ENCODE results near the gene ATP6V0E2.

The ATP6V0E2 gene

DNA sequence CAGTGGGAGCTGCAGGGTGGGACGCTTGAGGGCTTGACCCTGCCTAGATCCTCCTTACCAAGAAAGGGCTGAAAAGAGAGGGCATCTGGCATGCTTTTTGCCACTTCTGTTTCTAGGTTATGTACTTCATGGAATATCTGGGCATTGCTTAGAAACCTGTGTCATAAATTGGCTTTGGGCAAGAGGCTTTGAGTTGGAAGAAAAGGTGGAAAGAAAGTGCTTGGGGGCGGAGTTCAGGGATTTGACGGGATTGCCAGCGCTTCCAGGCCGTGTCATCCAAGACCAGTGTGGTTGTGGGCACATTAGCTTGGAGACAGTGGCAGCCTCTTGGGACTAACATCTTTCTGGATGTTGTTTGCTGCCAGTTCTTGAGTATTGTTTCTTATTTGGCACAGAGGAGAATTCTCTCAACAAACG, 34.8 kb upstream of the ATP6V0E2 start:
- DNase-seq (ENCODE audit: low spot score): no peak

- DNase-seq (ENCODE audit: low spot score): no peak
Observed at GRCh38 chr7:149839933-149840332, 33.8 kb upstream of the ATP6V0E2 start.

DNA sequence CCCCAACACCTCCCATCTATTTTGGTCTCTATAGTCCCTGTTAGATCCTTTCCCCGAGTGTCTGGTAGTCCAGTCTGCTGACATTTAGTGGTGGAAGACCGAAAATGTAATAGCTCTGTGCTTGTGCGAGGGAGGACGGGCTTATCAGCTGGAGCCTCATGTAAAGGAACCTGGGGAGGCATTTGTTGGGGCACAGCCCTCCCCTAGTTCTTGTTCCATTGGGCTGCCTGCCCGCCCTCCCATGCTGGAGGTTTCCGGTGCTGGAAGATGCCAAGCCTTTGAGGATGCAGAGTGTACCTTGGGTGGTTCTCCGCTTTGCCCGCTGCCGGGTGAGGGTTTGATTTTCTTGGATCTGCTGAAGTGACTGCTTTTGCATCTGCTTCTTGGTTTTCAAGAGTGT, 30.2 kb upstream of the ATP6V0E2 start:
- DNase-seq (ENCODE audit: low spot score): no peak

DNA sequence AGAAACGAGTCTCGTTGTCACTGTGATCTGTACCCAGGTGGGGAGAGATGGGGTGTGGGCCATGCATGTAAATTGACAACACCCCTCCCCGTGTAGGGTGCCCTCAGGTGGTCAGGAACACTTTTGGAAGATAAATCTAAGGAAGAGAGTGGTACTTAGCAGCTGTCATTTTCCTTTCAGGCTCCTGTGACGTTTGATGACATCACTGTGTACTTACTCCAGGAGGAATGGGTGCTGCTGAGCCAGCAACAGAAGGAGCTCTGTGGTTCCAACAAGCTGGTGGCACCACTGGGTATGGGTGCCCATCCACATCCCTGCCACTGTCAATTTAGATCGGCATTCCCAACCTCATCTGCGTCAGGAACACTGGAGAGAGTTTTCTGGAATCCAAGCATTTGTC, 29.3 kb upstream of the ATP6V0E2 start:
- DNase-seq (ENCODE audit: low spot score): no peak

GRCh38 chr7:149845257-149845980, 28.4 kb upstream of the ATP6V0E2 start:
- DNase-seq (ENCODE audit: low spot score): no peak

GRCh38 chr7:149846021-149846420, 27.7 kb upstream of the ATP6V0E2 start:
- no peak for DNase-seq (ENCODE audit: low spot score)

- no peak for DNase-seq (ENCODE audit: low spot score)
Observed at GRCh38 chr7:149846436-149847046, 27.2 kb upstream of the ATP6V0E2 start.

GRCh38 chr7:149849174-149849573, 24.6 kb upstream of the ATP6V0E2 start:
- no peak for DNase-seq (ENCODE audit: low spot score)

- DNase-seq (ENCODE audit: low spot score): no peak
Observed at GRCh38 chr7:149850007-149850594, 23.7 kb upstream of the ATP6V0E2 start.

DNA sequence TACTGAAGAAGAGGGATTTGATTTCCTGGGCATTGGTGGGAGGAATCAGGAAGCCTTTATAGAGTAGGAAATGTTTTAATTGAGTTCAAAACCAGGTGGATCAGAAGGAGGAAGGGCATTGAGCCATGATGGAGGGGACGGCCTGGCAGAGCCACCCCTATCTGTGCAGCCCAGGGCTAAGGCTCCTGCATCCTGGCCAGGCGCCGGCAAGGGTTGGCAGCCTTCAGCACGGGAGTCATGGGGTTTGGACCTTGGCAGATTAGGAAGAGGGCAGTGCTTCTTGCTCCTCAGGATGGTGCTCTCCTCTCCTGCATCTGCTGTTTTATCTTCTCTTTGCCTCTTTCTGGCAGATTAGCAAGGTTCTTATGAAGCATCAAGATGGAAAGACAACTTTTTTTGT, 23.1 kb upstream of the ATP6V0E2 start:
- no peak for DNase-seq (ENCODE audit: low spot score)

DNA sequence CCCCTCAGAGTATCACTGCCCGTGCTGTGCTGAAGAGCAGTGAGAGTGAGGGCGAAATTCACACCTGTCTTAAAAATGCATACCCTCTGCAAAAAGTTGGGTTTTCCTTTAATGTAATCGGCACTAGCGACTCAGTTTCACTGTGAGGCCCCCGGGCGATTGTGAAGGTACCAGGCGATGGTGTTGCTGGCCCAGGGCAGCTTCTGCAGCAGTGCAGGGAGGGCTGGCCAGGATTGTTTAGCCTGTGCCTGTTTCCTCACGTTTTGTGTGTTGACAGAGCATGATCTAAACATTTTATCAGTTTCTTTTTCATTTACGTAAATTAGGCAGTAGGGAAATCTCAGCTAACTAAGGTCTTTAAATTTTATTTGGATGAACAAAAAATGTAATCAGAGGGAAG, 22.3 kb upstream of the ATP6V0E2 start:
- DNase-seq (ENCODE audit: low spot score): no peak

- DNase-seq (ENCODE audit: low spot score): no peak
Observed at GRCh38 chr7:149853157-149853556, 20.6 kb upstream of the ATP6V0E2 start.

DNA sequence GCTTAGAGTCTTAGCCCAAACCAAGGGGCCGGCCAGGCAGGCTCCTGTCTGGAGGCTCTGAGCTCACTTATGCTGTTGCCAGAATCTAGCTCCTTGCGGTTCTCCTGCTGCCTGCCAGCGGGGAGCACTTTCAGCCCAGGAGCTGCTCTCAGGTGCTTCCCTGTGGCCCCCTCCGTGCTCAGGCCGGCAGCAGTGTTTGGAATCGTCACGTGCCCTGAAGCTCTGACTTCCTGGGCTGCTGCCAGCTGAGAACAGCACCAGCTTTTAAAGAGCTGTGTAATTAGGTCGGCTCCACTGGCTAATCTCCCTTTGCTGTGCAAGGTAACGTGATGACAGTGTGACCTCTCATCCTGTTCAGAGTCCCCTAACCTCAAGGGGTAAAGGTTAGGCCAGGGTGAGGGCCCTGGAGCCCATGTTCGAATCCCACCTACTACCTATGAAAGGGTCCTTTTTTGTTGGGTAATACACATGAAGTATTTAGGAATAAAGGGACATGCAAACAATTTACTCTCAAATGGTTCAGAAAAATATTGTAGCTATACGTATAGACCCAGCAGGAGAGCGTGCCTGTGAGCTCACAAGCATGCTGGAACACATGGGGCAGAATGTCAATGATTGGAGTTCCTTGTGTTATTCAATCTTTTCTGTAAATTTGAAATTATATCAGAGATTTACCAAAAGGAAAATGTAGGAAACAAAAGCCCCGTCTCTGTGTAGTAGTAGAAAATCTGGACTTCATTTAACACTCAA, 19.0 kb upstream of the ATP6V0E2 start:
- no peak for DNase-seq (ENCODE audit: low spot score)

DNA sequence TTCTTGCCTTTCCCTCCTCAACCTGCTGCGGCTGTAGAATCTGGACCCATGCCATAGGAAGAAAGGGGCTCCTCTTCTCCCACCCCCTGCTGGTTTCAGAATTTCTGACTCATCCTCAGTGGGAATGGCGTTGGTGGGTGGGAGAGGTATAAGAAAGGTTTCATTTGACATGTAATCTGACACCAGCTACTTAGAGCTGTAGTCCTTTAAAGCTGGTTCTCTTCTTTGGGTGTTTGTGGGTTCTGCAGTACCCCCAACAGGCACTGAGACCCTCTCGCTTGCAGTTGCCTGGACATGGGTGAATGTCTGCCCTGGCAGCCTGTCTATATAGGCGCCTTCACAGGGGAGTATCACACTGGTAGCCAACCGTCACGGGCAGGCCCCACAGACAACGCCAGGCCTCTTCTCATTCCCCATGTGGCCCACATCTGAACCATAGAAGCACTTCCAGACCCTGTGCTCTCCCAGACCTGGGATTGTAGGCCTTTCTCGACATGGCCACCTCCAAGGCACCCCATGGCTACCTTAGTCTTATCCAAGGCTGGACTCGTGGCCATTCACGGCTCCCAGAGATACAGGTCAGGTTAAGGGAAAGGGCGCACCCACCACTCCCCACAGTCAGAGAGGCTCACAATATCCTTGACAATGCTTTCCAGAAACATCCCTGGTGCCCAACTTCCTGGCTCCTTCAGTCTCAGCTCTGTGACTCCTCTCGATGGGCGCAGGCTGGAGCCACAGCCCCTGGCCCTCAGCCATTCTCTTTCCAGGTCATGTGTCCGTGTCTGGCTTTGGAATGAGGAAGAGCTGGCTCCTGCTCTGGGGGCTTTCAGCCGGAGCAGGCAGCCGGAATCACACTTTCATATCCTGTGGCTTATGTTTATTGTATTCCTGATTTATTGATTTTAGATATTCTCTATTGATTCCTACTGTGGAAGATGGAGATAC, 18.1 kb upstream of the ATP6V0E2 start:
- DNase-seq (ENCODE audit: low spot score): no peak

DNA sequence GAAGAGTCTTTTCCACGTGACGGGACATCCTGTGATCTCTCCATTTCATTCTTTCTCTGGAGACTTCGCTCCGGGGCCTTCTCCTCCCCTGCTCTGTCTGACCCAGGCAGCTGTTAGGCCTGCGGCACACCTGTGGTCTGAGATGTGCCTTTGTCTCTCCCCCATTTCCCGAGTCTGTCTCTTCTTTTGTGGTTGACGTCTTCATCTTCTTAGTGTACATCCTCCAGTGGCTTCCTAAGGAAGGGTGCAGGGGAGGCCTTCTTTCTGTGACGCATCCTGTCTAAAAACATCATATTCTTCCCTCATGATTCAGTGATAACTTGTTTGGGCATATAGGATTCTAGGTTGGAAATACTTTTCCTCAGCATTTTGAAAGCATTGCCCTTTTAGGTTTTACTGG, 17.2 kb upstream of the ATP6V0E2 start:
- DNase-seq (ENCODE audit: low spot score): no peak

DNA sequence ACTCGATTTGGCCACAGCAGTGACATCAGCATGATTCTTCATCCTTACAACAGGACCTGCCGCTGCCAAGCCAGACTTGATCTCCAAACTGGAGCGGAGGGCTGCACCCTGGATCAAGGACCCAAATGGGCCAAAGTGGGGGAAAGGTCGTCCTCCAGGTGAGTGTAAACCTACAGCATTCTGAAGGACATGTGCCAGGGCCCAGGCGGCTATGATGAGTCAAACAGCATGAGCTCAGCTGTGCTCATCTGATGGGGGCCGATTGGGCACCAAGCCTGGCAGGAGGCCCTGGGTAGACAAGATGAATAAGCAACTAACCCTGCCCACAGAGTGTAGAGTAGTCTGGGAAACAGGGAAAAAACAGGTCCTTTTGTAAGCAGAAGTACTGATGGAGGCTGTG, 14.4 kb upstream of the ATP6V0E2 start:
- DNase-seq (ENCODE audit: low spot score): no peak

DNA sequence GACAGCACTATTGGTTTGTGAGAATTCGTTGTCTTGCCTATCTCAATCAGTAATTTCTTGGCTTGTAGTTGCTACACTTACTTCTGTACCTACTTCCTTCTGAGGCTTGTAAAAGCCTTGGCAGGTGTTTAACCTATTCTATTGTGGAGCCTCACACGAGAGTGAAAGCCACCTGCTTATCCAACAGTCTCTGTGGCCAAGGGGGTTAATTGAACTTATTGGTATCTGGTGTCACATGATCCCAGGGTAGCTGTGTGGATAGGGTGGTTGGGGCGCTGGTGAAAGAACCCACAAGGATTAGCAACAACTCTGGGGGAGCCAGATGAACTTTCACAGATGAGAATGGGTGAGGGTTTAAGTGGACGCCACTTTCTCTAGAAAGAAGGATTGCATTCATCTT, 13.9 kb upstream of the ATP6V0E2 start:
- DNase-seq (ENCODE audit: low spot score): no peak

GRCh38 chr7:149860821-149861727, 12.7 kb upstream of the ATP6V0E2 start:
- no peak for DNase-seq (ENCODE audit: low spot score)

- DNase-seq (ENCODE audit: low spot score): no peak
Observed at GRCh38 chr7:149861728-149862045, 12.1 kb upstream of the ATP6V0E2 start.

- no peak for DNase-seq (ENCODE audit: low spot score)
Observed at GRCh38 chr7:149862156-149862555, 11.6 kb upstream of the ATP6V0E2 start.

- DNase-seq (ENCODE audit: low spot score): no peak
Observed at GRCh38 chr7:149863500-149863899, 10.3 kb upstream of the ATP6V0E2 start.
